Heart left ventricle (tissue), 16 donors: ENCODE results near the gene COG4. TPM values are rescaled to one million over a fixed set of nuclear protein-coding genes. Genes with fewer than 3 reads are reported as not detected.
A peak's percentile ranks its signal among the peaks of the same experiment; 100 is the strongest.

ENCODE experiments used
- ATAC-seq, 4 donors: fragments of 200-7000 bp; cut with Tn5 transposase; one replicate each; pipeline ENCODE4 v1.9.1; 2020 to 2022; ENCODE audit warnings: moderate library complexity in 4 of 4, mild to moderate bottlenecking in 3 of 4, moderate number of reproducible peaks in 1 of 4
- DNase-seq, 5 donors: peaks; one replicate each; pipeline ENCODE4 v3.0.0-alpha.2; 2020
- H3K27ac ChIP-seq, 12 donors: fragments of 200-600 bp; sonication (generic) in 4 of 12; one replicate each; pipeline versions ENCODE4 v1.5.0 to v1.8.0; 2016 to 2022; ENCODE audit warnings: mild to moderate bottlenecking in 2 of 12
- H3K27me3 ChIP-seq, 9 donors: fragments of 200-600 bp; sonication (generic) in 2 of 9; one replicate each; pipeline versions ENCODE4 v1.5.1 to v1.8.0; 2016 to 2022; ENCODE audit warnings: mild to moderate bottlenecking in 3 of 9
- H3K36me3 ChIP-seq, 9 donors: fragments of 200-600 bp; sonication (generic) in 2 of 9; one replicate each; pipeline versions ENCODE4 v1.5.0 to v1.8.0; 2018 to 2022; ENCODE audit warnings: mild to moderate bottlenecking in 2 of 9
- H3K4me1 ChIP-seq, 12 donors: fragments of 200-600 bp; sonication (generic) in 4 of 12; one replicate each; pipeline versions ENCODE4 v1.5.0 to v1.8.0; 2016 to 2022; ENCODE audit warnings: mild to moderate bottlenecking in 3 of 12
- H3K4me3 ChIP-seq, 12 donors: fragments of 200-600 bp; sonication (generic) in 4 of 12; one replicate each; pipeline versions ENCODE4 v1.5.0 to v1.8.0; 2017 to 2022; ENCODE audit warnings: mild to moderate bottlenecking in 9 of 12, moderate library complexity in 4 of 12
- H3K9me3 ChIP-seq, 12 donors: fragments of 200-600 bp; sonication (generic) in 4 of 12; one replicate each; pipeline versions ENCODE4 v1.5.0 to v1.8.0; 2016 to 2022; ENCODE audit warnings: mild to moderate bottlenecking in 1 of 12
- POLR2A ChIP-seq, 2 donors: fragments of 450-650 bp; IDR thresholded peaks; one replicate each; pipeline ENCODE4 v1.6.1; 2017; ENCODE audit warnings: antibody characterized with exemption in 2 of 2, mild to moderate bottlenecking in 2 of 2, moderate library complexity in 2 of 2
- WGBS, 4 donors: extraction: QIAGEN DNeasy Blood & Tissue Kit in 2 of 4; methylation state at CpG; one replicate each; pipeline versions ENCODE4 v1.1.5 to v1.1.7; 2013 to 2018; 5-methylcytosine and 5-hydroxymethylcytosine counted together
- intact Hi-C, 10 donors: fragments of 100-400 bp; cut with DNase I; formaldehyde crosslinking; loops; one replicate each; pipeline versions ENCODE4 v1.11.1 to v1.14.2; 2022
- polyA plus RNA-seq, 2 donors: library from polyadenylated mRNA; stranded (reverse); fragments of 200-250 nt; gene quantifications; one replicate each; pipeline ENCODE4 v1.2.3, GENCODE V29; 2013
- total RNA-seq, 9 donors: library from RNA; depleted of rRNA in 2 of 9; stranded (reverse); fragments of >200 nt in 2 of 9; fragmentation: NEBNext Ultra II Directional in 3 of 9; extraction: Animal tissue kit (Norgen Biotek cat#: 25700) in 3 of 9; gene quantifications; one replicate each; pipeline versions ENCODE4 v1.1.0 to v1.2.4, GENCODE V29; 2016 to 2023
- TF ChIP-seq, protein P1 (sequence below), 12 donors: fragments of 200-600 bp; sonication (generic) in 4 of 12; IDR thresholded peaks; one replicate each; pipeline versions ENCODE4 v1.5.0 to v1.8.0; 2018 to 2022; ENCODE audit warnings: antibody characterized with exemption in 12 of 12, mild to moderate bottlenecking in 5 of 12
- donor health status: ischemic (EF 13 %, LVEDD 7.1; RV severe dilation, severe dysfunction).
- donor health status: healthy with polysubstance abuse.
- donor health status: DM: no; HTN: yes; CAD: no.
- donor health status: DM: no; HTN: no; CAD: no.
- donor health status: ischemic (EF 25% LVEDD 6.9; RV normal size, moderate dysfunction).
- donor health status: ischemic (EF 25% LVEDD 5.7; RV mildly dilated, moderate dysfunction).
- donor health status: healthy.
- donor health status: DM: yes; HTN: yes; CAD: no.
- donor health status: ischemic (EF 35%, LVEDD 5.7; RV mildly dilated, moderate dysfunction).
- donor health status: nonischemic (EF 11% LVEDD 7.7; RV severe dilation, severe dysfunction).
- donor health status: DM: yes; HTN: yes; CAD: no.
- donor health status: PGD.
- donor health status: ischemic (EF 29% LVEDD 5.4; RV normal size, mild dysfunction).
- donor health status: nonischemic (EF 23%, LVEDD 6.1; RV moderate dilation, normal function).

The COG4 gene
- total and polyA plus RNA-seq, 11 donors: 30.7 to 45.7 (median 39.8) TPM

DNA sequence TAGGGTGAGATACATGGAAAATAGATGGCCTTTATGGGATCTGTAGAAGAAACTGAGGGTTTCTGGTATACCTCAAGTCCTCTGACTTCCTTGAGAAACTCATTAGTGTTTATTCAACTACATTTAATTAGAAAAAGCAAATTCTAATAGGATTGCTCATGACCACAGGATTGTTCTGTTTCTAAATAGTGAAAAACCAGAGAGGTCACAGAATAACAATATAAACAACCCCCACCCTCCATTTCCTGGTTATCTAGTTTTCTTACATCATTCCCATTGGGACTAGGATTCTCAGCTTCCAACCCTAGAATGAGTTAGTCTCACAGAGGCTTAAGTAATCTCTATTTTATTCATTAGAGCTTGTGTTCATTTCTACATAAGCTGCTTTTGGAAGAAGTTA lies 30.3 kb upstream of the COG4 start:
- H3K27ac ChIP-seq: peak overlapping the region in 6 of 12 donors; percentile 1 to 51 (median 22)
- intact Hi-C loops: no loop called here
- H3K4me1 ChIP-seq: peaks cover 0 to 27% (median 0%) of the 10 kb centered on the region in 12 donors
- TF ChIP-seq POLR2A (IDR thresholded peaks at IDR 0.05): no peak
- TF ChIP-seq, protein P1, sequence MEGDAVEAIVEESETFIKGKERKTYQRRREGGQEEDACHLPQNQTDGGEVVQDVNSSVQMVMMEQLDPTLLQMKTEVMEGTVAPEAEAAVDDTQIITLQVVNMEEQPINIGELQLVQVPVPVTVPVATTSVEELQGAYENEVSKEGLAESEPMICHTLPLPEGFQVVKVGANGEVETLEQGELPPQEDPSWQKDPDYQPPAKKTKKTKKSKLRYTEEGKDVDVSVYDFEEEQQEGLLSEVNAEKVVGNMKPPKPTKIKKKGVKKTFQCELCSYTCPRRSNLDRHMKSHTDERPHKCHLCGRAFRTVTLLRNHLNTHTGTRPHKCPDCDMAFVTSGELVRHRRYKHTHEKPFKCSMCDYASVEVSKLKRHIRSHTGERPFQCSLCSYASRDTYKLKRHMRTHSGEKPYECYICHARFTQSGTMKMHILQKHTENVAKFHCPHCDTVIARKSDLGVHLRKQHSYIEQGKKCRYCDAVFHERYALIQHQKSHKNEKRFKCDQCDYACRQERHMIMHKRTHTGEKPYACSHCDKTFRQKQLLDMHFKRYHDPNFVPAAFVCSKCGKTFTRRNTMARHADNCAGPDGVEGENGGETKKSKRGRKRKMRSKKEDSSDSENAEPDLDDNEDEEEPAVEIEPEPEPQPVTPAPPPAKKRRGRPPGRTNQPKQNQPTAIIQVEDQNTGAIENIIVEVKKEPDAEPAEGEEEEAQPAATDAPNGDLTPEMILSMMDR (IDR thresholded peaks at IDR 0.05): no peak
- ATAC-seq (peak in 2 of 4 donors; percentile 51 to 54), DNase-seq (no peak)
- peaks cover 3 to 100% (median 99%) of the 10 kb centered on the region in 9 donors for H3K36me3 ChIP-seq
- no peaks in the 10 kb centered on the region for H3K27me3 ChIP-seq
- no peaks in the 10 kb centered on the region for H3K9me3 ChIP-seq
- H3K4me3 ChIP-seq: no peak overlapping the region

DNA sequence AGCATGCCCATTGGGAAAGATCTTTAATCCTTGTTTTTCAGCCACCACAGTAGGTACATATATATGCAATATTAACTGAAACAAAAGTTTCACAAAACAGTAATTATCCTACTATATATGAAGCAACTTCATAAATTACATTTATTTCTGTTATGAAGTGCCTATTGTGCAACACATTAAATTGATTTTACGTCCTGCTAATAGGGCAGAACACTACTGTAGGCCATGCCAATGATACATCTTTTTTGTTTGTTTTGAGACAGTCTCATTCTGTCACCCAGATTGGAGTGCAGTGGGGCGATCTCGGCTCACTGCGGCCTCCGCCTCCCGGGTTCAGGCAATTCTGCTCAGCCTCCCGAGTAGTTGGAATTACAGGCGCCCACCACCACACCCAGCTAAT lies 29.3 kb upstream of the COG4 start:
- H3K36me3 ChIP-seq: peaks cover 3 to 100% (median 99%) of the 10 kb centered on the region in 9 donors
- intact Hi-C loops: no loop called here
- H3K27me3 ChIP-seq: no peaks in the 10 kb centered on the region
- ATAC-seq (no peak), DNase-seq (no peak)
- TF ChIP-seq, protein P1 (IDR thresholded peaks at IDR 0.05): no peak
- no peak for TF ChIP-seq POLR2A (IDR thresholded peaks at IDR 0.05)
- peak overlapping the region in 1 of 12 donors; percentile 38 for H3K27ac ChIP-seq
- H3K9me3 ChIP-seq: no peaks in the 10 kb centered on the region
- peaks cover 0 to 27% (median 0%) of the 10 kb centered on the region in 12 donors for H3K4me1 ChIP-seq
- H3K4me3 ChIP-seq: no peak overlapping the region
- WGBS, 4 donors: 93 to 97% (median 96%) methylated on average over 8 of the region's 8 CpGs

DNA sequence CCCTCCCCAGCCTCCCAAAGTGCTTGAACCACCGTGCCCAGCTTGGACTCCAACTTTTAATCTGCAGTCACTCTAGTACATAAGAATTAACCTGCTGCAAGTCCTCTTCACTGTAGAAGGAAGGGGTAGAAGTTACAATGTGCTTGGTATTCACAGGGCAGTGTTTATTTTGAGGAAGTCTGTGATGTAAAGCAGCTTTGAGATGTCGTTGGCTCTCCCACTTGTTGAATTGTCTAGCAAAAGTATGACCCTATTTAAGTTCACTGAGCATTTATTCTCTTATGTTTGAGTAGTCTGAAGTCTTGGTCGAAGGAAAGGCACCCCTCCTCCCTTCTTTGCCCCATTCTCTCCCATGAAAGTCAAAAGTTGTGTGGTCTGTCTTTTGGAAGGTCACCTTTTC lies 28.4 kb upstream of the COG4 start:
- intact Hi-C loops: loop anchor here in 1 of 10 donors (2.0 kb wide), 1 partner anchor 37 kb away; no protein-coding TSS in a partner anchor
- TF ChIP-seq, protein P1 (IDR thresholded peaks at IDR 0.05): no peak
- no peak for TF ChIP-seq POLR2A (IDR thresholded peaks at IDR 0.05)
- ATAC-seq (no peak), DNase-seq (no peak)
- no peaks in the 10 kb centered on the region for H3K9me3 ChIP-seq
- H3K36me3 ChIP-seq: peaks cover 3 to 100% (median 99%) of the 10 kb centered on the region in 9 donors
- peaks cover 0 to 27% (median 0%) of the 10 kb centered on the region in 12 donors for H3K4me1 ChIP-seq
- no peak overlapping the region for H3K27ac ChIP-seq
- H3K4me3 ChIP-seq: no peak overlapping the region
- WGBS, 4 donors: 74 to 87% (median 85%) methylated on average over 3 of the region's 3 CpGs
- no peaks in the 10 kb centered on the region for H3K27me3 ChIP-seq

DNA sequence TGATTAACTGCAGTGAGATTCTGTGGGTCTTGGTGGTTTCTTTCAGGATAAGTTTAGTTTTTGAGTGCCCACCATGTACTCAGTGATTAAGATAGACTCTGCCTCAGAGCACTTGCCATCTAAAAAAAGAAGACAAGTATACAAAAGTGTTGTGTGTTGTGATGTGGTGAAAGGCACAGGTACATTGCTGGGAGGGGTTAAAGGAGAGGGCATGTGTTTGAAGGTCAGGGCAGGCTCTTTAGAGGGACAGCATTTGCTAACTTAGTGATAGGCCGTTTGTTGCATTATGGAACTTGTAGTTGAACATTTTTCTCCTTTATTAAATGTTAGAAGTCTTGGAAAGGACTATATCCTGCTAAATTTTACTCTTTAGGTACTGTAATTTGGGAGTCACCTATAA lies 26.7 kb upstream of the COG4 start:
- no peak for DNase-seq
- peaks cover 0 to 21% (median 0%) of the 10 kb centered on the region in 12 donors for H3K4me1 ChIP-seq
- 0 to 67% (median 55%) methylated on average over 1 of the region's 1 CpG for WGBS, 4 donors
- intact Hi-C loops: loop anchor here in 1 of 10 donors (2.0 kb wide), 1 partner anchor 39 kb away; no protein-coding TSS in a partner anchor
- no peak for ATAC-seq
- TF ChIP-seq, protein P1 (IDR thresholded peaks at IDR 0.05): no peak
- H3K4me3 ChIP-seq: no peak overlapping the region
- H3K27me3 ChIP-seq: no peaks in the 10 kb centered on the region
- H3K9me3 ChIP-seq: no peaks in the 10 kb centered on the region
- H3K36me3 ChIP-seq: peaks cover 3 to 100% (median 99%) of the 10 kb centered on the region in 9 donors
- no peak overlapping the region for H3K27ac ChIP-seq
